ENCODE results near the gene SLC6A7.
"Not testable (repeated sequence)": the region's sequence is repeated elsewhere in the genome, so short reads cannot be mapped to it uniquely, and the experiment has no call there.

GRCh38 chr5:150248493-150248892 is 58.6 kb downstream of the SLC6A7 start:
- not testable (repeated sequence) for TF ChIP-seq CTCF, POLR2A (IDR thresholded peaks at IDR 0.05)

All from tibial nerve (tissue), 3 donors.